ENCODE results near the gene CYB5R3.

The CYB5R3 gene

DNA sequence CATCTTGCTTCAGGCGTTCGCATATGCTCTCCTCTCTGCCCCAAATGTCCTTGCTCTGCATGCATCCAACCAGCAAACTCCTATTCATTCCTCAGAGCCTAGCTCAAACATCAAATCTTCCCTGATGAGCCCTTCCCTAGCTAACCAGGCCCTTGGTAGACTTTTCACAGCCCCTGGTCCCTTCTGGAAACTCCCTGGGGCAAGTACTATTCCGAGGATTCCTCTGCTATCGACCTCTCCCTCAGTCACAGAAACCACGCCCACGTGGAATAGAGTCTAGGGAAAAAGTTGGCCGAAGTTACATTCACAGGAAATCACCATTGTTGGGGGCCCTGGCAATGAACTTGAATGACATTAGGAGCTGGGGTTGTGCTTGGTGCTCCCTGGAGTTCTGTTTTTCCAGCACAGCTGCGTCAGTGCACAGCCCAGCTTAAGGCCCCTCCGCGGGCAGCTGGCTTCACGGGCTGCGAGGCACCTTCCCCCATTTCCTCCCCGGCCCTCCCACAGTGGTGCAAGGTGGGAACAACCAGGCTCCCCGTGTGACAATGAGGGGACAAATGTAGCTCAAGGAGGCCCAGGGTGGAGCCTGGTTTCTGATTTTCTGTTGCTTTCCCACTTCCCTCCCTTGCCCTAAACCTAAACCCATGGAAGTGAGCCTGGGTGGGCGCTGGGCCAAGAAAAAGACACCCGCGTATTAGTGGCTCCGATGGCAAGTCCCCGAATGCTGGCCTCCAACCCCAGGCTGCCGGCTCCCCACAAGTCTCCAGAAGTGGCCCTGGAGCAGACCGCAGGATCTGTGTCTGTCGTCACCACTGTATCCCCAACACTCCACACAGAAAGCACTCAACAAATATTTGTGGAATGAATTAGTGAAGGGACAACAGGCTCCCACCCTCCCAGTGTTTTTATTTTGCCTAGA, 4.5 kb downstream of the CYB5R3 start:
- no peak for DNase-seq

GRCh38 chr22:42643634-42644421, 5.4 kb downstream of the CYB5R3 start:
- no peak for DNase-seq

GRCh38 chr22:42642806-42643633, 6.2 kb downstream of the CYB5R3 start:
- DNase-seq: no peak

GRCh38 chr22:42641801-42642413, 7.3 kb downstream of the CYB5R3 start:
- no peak for DNase-seq

- no peak for DNase-seq
These were observed 9.5 kb downstream of the CYB5R3 start for GRCh38 chr22:42639541-42640241.

DNA sequence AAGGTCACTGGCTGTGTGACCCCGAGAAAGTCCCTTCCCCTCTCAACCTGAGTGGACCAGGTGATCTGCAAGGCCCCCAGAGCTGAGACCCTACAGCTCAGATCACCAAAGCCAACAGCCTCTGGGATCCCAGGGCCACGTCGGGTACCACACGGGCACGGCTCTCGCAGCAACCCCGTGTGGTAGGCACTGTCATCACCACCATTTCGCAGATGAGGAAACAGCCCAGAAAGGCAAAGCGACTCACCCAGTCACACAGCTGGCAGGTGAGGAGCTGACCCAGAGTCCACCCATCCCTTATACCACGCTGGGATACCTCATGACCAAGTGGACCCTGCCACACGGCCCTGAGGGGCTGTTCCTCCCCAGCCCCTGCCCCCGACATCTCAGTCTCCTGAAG, 11.6 kb downstream of the CYB5R3 start:
- no peak for DNase-seq

GRCh38 chr22:42636506-42636905, 12.7 kb downstream of the CYB5R3 start:
- DNase-seq: no peak

GRCh38 chr22:42635531-42635930, 13.7 kb downstream of the CYB5R3 start:
- DNase-seq: no peak

DNA sequence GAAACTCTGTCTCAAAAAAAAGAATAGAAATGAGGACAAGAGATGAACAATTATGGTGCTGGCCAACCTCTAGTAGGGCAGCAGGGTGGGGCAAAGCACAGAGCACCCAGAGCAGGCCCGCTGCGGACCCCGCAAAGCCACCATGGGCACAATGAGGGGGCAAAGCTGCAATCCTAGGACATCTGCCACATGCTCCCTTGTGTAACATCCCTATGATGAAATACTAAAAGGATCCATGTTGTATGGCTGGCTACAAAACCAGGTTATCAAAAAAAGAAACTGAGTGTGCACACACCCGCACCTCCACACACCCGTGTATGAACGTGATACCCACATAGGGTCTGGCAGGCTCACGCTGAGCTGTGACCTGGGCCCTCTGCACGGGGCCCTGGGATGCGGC, 16.2 kb downstream of the CYB5R3 start:
- no peak for DNase-seq

DNA sequence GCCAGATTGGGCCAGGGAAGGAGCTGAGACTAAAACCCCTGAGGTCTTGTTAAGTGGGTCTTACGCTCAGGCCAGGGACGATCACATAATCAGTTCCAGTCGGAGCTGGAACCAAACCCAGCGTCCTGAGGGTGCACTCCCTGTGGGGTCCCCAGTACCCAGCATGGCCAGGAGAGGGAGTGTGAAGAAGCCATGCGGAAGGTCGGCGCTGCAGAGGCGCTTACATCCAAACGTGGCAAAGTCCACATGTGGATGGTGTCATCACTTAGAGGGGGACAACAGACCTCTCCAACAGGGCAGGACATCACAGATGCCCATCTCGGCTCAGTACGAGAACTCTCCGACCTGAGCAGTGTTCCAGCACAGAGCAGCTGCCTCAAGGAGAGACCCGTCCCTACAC, 17.1 kb downstream of the CYB5R3 start:
- DNase-seq: no peak

- no peak for DNase-seq
These were observed 18.1 kb downstream of the CYB5R3 start for GRCh38 chr22:42630901-42631602.

DNA sequence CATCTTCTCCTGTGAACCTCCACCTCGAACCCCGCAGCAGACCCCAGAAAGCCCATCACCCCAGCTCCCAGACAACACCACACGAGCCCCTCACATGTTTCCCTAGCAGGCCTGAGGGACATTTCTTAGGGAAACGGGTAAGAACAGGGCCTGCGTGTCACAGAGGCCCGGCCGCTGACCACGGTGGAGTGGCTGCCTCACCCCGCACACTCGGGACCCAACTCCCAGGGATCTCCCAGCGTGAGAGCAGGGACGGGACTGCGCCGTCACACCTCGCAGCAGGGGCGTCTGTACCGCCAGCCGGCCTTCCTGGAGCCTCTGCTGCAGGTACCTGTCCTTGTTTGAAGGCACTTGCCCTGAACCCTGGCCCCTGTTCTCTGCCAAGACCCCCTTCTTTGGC, 19.0 kb downstream of the CYB5R3 start:
- DNase-seq: no peak

- DNase-seq: no peak
These were observed 21.2 kb downstream of the CYB5R3 start for GRCh38 chr22:42627981-42628380.

DNA sequence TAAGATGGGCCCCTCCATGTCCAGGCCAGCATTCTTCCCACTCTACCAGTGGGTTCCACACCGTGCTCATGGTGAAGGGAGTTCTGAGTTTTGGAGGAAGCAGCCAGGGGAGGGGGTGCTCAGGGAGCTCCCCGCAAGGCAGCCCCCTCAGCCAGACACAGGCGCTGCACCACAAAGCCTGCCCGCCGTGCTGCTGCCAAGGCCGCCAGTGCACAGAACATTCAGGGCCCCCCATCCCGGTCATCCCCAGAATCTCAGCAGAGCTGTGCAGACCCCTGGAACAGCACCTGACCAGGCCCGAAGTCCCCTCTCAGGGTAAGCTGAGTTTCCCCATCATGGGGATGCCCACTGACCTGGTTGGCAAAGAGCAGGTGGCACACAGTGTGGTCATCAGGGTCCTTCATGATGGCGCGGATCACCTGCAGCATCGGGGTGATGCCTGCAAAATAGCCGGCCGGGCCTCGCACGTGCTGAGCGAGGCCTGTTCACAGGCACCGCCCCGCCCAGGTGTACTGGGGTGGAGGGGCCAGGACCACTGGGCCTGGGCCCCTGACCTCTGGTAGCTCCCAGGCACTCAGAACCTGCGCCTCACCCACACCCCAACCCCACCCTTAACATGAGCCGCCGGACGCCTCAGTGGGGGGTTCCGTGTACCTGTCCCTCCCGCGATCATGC, 22.1 kb downstream of the CYB5R3 start:
- DNase-seq: no peak

DNA sequence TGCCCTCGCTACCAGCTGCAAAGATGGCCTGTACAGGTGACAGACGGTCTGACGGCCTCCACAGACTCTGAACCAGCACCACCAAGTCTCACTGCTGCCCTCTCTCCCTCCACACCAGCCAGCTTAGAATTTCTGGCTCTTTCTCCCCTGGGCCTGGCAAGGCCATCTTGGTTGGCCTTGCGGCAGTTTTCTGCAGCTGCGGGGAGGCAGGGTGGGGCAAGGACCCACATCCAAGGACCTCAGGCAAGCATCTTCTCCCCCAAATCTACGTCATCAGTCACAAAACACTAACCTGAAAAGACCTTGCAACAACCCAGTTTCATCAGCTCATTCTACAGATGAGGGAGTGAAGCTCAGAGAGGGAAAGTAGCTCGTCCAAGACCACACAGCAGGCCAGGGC, 22.8 kb downstream of the CYB5R3 start:
- DNase-seq: no peak

DNA sequence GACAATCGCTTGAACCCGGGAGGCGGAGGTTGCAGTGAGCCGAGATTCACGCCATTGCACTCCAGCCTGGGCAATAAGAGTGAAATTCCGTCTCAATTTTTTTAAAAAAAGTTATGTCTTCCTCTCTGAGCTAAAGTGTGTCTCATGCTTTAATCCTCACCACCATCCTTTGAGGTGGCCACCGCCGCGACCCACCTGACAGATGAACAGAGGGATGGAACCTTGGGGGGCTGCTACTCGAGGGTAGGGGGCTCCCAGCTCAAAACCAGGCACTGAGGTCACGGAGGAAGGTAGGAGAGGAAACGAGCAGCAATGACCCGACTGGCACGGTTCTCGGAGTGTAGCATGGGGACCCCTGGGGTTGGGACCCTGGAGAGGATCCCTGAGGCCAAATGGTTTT, 23.8 kb downstream of the CYB5R3 start:
- DNase-seq: no peak

DNA sequence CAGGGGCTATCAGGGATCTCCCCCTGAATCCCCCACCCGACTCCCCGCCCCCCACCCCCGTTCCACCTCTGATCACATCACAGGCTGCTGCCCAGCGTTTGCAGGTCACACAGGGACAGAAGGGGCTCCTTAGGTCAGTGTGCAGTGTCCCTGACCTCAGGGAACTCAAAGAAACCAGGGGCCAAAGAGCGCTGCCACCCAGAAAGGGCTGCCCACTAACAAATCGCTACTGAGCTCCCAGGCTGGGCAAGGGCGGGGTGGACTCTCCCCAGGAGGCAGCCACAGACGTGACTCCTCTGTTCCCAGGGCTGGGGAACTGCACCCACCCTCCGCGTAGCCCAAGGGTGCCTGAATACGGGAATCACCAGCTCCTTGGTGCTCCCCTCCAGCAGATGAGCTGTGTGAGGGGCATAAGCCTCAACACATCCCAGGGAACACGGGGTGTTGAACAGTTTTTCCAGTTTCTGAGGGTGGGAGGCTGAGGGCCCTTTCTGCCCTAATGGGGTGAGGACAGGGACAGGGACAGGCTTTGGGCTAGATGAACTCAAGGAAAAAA, 24.6 kb downstream of the CYB5R3 start:
- no peak for DNase-seq

DNA sequence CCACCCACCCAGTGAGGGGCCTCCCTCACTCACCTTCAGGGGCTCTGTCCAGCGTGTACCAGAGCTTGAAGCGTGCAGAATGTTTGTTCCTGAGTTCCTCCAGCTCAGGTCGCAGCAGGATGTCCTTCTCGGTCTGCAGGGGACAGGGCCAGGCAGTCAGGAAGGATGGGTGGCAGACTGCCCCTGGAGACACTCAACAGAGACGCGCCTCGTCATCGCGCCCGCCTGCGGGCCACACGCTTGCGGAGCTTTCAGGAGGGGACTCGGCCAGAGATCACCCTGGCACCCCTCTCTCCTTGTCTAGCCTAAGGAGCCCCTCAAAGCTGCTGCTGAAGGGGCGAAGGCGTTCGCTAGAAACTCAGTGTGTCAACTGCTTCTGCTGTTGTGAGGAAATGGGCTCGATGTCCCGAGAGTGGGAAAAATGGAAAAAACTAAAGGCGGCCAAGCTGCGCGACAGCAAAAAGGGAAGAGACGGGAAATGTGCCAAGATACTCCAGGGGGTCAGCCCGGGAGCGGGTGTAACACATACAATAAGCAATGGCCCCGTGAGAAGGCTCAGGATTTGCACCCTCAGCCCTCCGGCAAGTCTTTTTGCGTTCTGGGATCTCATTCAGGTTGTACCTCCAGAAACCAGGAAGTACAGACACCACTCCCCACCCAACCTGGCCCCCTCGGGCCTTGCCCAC, 25.3 kb downstream of the CYB5R3 start:
- DNase-seq: no peak

GRCh38 chr22:42623301-42623751, 25.9 kb downstream of the CYB5R3 start:
- DNase-seq: no peak

All from cerebellar nuclear complex (tissue), 1 donor.